ENCODE measurements around the gene ANO1. TPM values are rescaled to one million over a fixed set of nuclear protein-coding genes. Genes with fewer than 3 reads are reported as not detected.

ANO1 gene
- total and polyA plus RNA-seq, 4 donors: 7.8 to 64.8 (median 32.2) TPM

- Histone ChIP-seq H3K4me1 (ENCODE audit: control insufficient read depth in 4 of 4, insufficient read depth in 4 of 4, low read length in 3 of 4) (no peaks in the 10 kb centered on the region), H3K27ac (ENCODE audit: low read depth in 1 of 2, low read length in 2 of 2) (no peak overlapping the region), H3K27me3 (ENCODE audit: control insufficient read depth in 4 of 4, insufficient read depth in 4 of 4, low read length in 3 of 4) (no peaks in the 10 kb centered on the region), H3K4me3 (ENCODE audit: low read depth in 1 of 3, low read length in 3 of 3) (no peak overlapping the region), H3K9ac (ENCODE audit: low read depth in 1 of 2, low read length in 2 of 2) (no peak overlapping the region), H3K9me3 (ENCODE audit: control insufficient read depth in 4 of 4, low read length in 3 of 4) (no peaks in the 10 kb centered on the region), H3K36me3 (ENCODE audit: control insufficient read depth in 4 of 4, insufficient read depth in 3 of 4, low read depth in 1 of 4, low read length in 3 of 4) (peaks cover 0 to 35% (median 9%) of the 10 kb centered on the region in 4 donors)
- WGBS: 85% methylated on average over 13 of the region's 13 CpGs
- TF ChIP-seq YY1 (IDR thresholded peaks at IDR 0.05) (no peak), SP1 (IDR thresholded peaks at IDR 0.05) (no peak), ATF3 (IDR thresholded peaks at IDR 0.05) (no peak), HNF4A (conservative IDR thresholded peaks at IDR 0.05) (no peak), NR2F2 (IDR thresholded peaks at IDR 0.05) (no peak), FOXA2 (IDR thresholded peaks at IDR 0.05) (no peak), HNF4G (IDR thresholded peaks at IDR 0.05) (no peak), JUND (IDR thresholded peaks at IDR 0.05) (no peak), EGR1 (IDR thresholded peaks at IDR 0.05; ENCODE audit: low read depth in 2 of 2) (no peak), GABPA (IDR thresholded peaks at IDR 0.05 in 1 of 2, conservative IDR thresholded peaks at IDR 0.05 in 1 of 2) (no peak), TAF1 (conservative IDR thresholded peaks at IDR 0.05) (no peak), MAX (IDR thresholded peaks at IDR 0.05) (no peak), FOXA1 (IDR thresholded peaks at IDR 0.05) (no peak), ZBTB33 (IDR thresholded peaks at IDR 0.05) (no peak), RXRA (IDR thresholded peaks at IDR 0.05) (no peak), RAD21 (IDR thresholded peaks at IDR 0.05) (no peak), REST (IDR thresholded peaks at IDR 0.05) (no peak), CTCF (IDR thresholded peaks at IDR 0.05; ENCODE audit: low read depth, low read length, missing input control) (no peak)
- DNase-seq (ENCODE audit: low spot score): no peak
Measured at GRCh38 chr11:70147668-70148067, 69.6 kb downstream of the ANO1 start.

Measured in liver (tissue), 9 donors.